Transverse colon (tissue), 4 donors: ENCODE measurements around the gene PLBD2.

Experiments used
- EP300 ChIP-seq: sonication (generic); formaldehyde crosslinking; IDR thresholded peaks from one replicate; pipeline ENCODE4 v1.6.1; 2017; ENCODE audit warnings: antibody characterized with exemption, low read depth
- POLR2A ChIP-seq: fragments of 450-650 bp; IDR thresholded peaks from one replicate; pipeline ENCODE4 v1.6.1; 2016; ENCODE audit warnings: antibody characterized with exemption, mild to moderate bottlenecking, moderate library complexity
- POLR2AphosphoS5 ChIP-seq, 3 donors: sonication (generic); formaldehyde crosslinking; IDR thresholded peaks; one replicate each; pipeline ENCODE4 v1.6.1; 2016; ENCODE audit warnings: antibody characterized with exemption in 3 of 3
- TF ChIP-seq, protein P1 (sequence below), 5 experiments: fragments of 200-600 bp in 3 of 5; fragments of 450-650 bp in 2 of 5; sonication (generic) in 3 of 5; IDR thresholded peaks; 1 replicate in 2 of 5; 2 replicates in 3 of 5; pipeline ENCODE4 v1.5.1; 2016 to 2017; ENCODE audit warnings: antibody characterized with exemption in 5 of 5, inconsistent platforms in 3 of 5, mild to moderate bottlenecking in 2 of 5, moderate library complexity in 1 of 5

- TF ChIP-seq, protein P1, sequence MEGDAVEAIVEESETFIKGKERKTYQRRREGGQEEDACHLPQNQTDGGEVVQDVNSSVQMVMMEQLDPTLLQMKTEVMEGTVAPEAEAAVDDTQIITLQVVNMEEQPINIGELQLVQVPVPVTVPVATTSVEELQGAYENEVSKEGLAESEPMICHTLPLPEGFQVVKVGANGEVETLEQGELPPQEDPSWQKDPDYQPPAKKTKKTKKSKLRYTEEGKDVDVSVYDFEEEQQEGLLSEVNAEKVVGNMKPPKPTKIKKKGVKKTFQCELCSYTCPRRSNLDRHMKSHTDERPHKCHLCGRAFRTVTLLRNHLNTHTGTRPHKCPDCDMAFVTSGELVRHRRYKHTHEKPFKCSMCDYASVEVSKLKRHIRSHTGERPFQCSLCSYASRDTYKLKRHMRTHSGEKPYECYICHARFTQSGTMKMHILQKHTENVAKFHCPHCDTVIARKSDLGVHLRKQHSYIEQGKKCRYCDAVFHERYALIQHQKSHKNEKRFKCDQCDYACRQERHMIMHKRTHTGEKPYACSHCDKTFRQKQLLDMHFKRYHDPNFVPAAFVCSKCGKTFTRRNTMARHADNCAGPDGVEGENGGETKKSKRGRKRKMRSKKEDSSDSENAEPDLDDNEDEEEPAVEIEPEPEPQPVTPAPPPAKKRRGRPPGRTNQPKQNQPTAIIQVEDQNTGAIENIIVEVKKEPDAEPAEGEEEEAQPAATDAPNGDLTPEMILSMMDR (IDR thresholded peaks at IDR 0.05) = no peak
- TF ChIP-seq EP300 (no peak), POLR2A (no peak), POLR2AphosphoS5 (IDR thresholded peaks at IDR 0.05) (no peak)
Observed at GRCh38 chr12:113310489-113310888, 47.9 kb upstream of the PLBD2 start.
